ENCODE results near the gene MFSD2B.
"Not testable (repeated sequence)": the region's sequence is repeated elsewhere in the genome, so short reads cannot be mapped to it uniquely, and the experiment has no call there.

Gene MFSD2B

GRCh38 chr2:24040511-24040910, 30.6 kb downstream of the MFSD2B start:
- no peaks in the 10 kb centered on the region for H3K9me3 ChIP-seq (ENCODE audit: control insufficient read depth in 2 of 2, low read length in 2 of 2)
- H3K4me1 ChIP-seq (ENCODE audit: control insufficient read depth in 2 of 2, insufficient read depth in 2 of 2, low read length in 2 of 2), result no peaks in the 10 kb centered on the region
- H3K4me3 ChIP-seq (ENCODE audit: low read length in 2 of 2), result no peak overlapping the region
- no peak overlapping the region for H3K9ac ChIP-seq (ENCODE audit: low read depth in 1 of 2, low read length in 2 of 2)
- H3K27ac ChIP-seq (ENCODE audit: low read depth in 2 of 2, low read length in 2 of 2), result no peak overlapping the region
- peaks cover 14 to 21% of the 10 kb centered on the region in 2 donors for H3K36me3 ChIP-seq (ENCODE audit: control insufficient read depth in 2 of 2, insufficient read depth in 2 of 2, low read length in 2 of 2)
- H3K27me3 ChIP-seq (ENCODE audit: control insufficient read depth in 2 of 2, insufficient read depth in 2 of 2, low read length in 2 of 2), result no peaks in the 10 kb centered on the region

- not testable (repeated sequence) for H3K27ac ChIP-seq (ENCODE audit: low read depth in 2 of 2, low read length in 2 of 2); H3K4me1 ChIP-seq (ENCODE audit: control insufficient read depth in 2 of 2, insufficient read depth in 2 of 2, low read length in 2 of 2); H3K27me3 ChIP-seq (ENCODE audit: control insufficient read depth in 2 of 2, insufficient read depth in 2 of 2, low read length in 2 of 2); H3K9ac ChIP-seq (ENCODE audit: low read depth in 1 of 2, low read length in 2 of 2); H3K4me3 ChIP-seq (ENCODE audit: low read length in 2 of 2); H3K9me3 ChIP-seq (ENCODE audit: control insufficient read depth in 2 of 2, low read length in 2 of 2)
- H3K36me3 ChIP-seq (ENCODE audit: control insufficient read depth in 2 of 2, insufficient read depth in 2 of 2, low read length in 2 of 2), result peaks cover 11 to 12% of the 10 kb centered on the region in 2 donors
Observed at GRCh38 chr2:24043133-24043532, 33.2 kb downstream of the MFSD2B start.

GRCh38 chr2:24045511-24046508, 35.9 kb downstream of the MFSD2B start:
- H3K36me3 ChIP-seq (ENCODE audit: control insufficient read depth in 2 of 2, insufficient read depth in 2 of 2, low read length in 2 of 2), result no peaks in the 10 kb centered on the region
- no peak overlapping the region for H3K9ac ChIP-seq (ENCODE audit: low read depth in 1 of 2, low read length in 2 of 2)
- H3K27ac ChIP-seq (ENCODE audit: low read depth in 2 of 2, low read length in 2 of 2), result no peak overlapping the region
- no peaks in the 10 kb centered on the region for H3K9me3 ChIP-seq (ENCODE audit: control insufficient read depth in 2 of 2, low read length in 2 of 2)
- H3K4me1 ChIP-seq (ENCODE audit: control insufficient read depth in 2 of 2, insufficient read depth in 2 of 2, low read length in 2 of 2), result peaks cover 5 to 6% of the 10 kb centered on the region in 2 donors
- H3K4me3 ChIP-seq (ENCODE audit: low read length in 2 of 2), result no peak overlapping the region
- H3K27me3 ChIP-seq (ENCODE audit: control insufficient read depth in 2 of 2, insufficient read depth in 2 of 2, low read length in 2 of 2), result no peaks in the 10 kb centered on the region

GRCh38 chr2:24046599-24046929, 36.7 kb downstream of the MFSD2B start:
- H3K27ac ChIP-seq (ENCODE audit: low read depth in 2 of 2, low read length in 2 of 2), result no peak overlapping the region
- no peaks in the 10 kb centered on the region for H3K36me3 ChIP-seq (ENCODE audit: control insufficient read depth in 2 of 2, insufficient read depth in 2 of 2, low read length in 2 of 2)
- H3K27me3 ChIP-seq (ENCODE audit: control insufficient read depth in 2 of 2, insufficient read depth in 2 of 2, low read length in 2 of 2), result no peaks in the 10 kb centered on the region
- peaks cover 5 to 6% of the 10 kb centered on the region in 2 donors for H3K4me1 ChIP-seq (ENCODE audit: control insufficient read depth in 2 of 2, insufficient read depth in 2 of 2, low read length in 2 of 2)
- H3K4me3 ChIP-seq (ENCODE audit: low read length in 2 of 2), result peak overlapping the region; percentile 91 to 94
- H3K9ac ChIP-seq (ENCODE audit: low read depth in 1 of 2, low read length in 2 of 2), result peak overlapping the region; percentile 84
- no peaks in the 10 kb centered on the region for H3K9me3 ChIP-seq (ENCODE audit: control insufficient read depth in 2 of 2, low read length in 2 of 2)

GRCh38 chr2:24046930-24047702, 37.2 kb downstream of the MFSD2B start, which contains the start of gene WDCP:
Gene WDCP, minus strand, starts transcription at chr2:24047391. Its CDS starts 7,897 bp downstream, at chr2:24039494.
- Histone ChIP-seq H3K9ac (ENCODE audit: low read depth in 1 of 2, low read length in 2 of 2) (peak within 1 kb of the TSS; percentile 84), H3K9me3 (ENCODE audit: control insufficient read depth in 2 of 2, low read length in 2 of 2) (no peaks in the 10 kb centered on the region), H3K27ac (ENCODE audit: low read depth in 2 of 2, low read length in 2 of 2) (peak within 1 kb of the TSS; percentile 50 to 55), H3K4me1 (ENCODE audit: control insufficient read depth in 2 of 2, insufficient read depth in 2 of 2, low read length in 2 of 2) (peaks cover 5 to 6% of the 10 kb centered on the region in 2 donors), H3K4me3 (ENCODE audit: low read length in 2 of 2) (peak within 1 kb of the TSS; percentile 91 to 94), H3K27me3 (ENCODE audit: control insufficient read depth in 2 of 2, insufficient read depth in 2 of 2, low read length in 2 of 2) (no peaks in the 10 kb centered on the region), H3K36me3 (ENCODE audit: control insufficient read depth in 2 of 2, insufficient read depth in 2 of 2, low read length in 2 of 2) (no peaks in the 10 kb centered on the region)

GRCh38 chr2:24047703-24048033, 37.8 kb downstream of the MFSD2B start:
- Histone ChIP-seq H3K4me3 (ENCODE audit: low read length in 2 of 2) (peak overlapping the region; percentile 17 to 69), H3K9ac (ENCODE audit: low read depth in 1 of 2, low read length in 2 of 2) (peak overlapping the region; percentile 10 to 84), H3K27ac (ENCODE audit: low read depth in 2 of 2, low read length in 2 of 2) (no peak overlapping the region), H3K4me1 (ENCODE audit: control insufficient read depth in 2 of 2, insufficient read depth in 2 of 2, low read length in 2 of 2) (peaks cover 5 to 6% of the 10 kb centered on the region in 2 donors), H3K9me3 (ENCODE audit: control insufficient read depth in 2 of 2, low read length in 2 of 2) (no peaks in the 10 kb centered on the region), H3K27me3 (ENCODE audit: control insufficient read depth in 2 of 2, insufficient read depth in 2 of 2, low read length in 2 of 2) (no peaks in the 10 kb centered on the region), H3K36me3 (ENCODE audit: control insufficient read depth in 2 of 2, insufficient read depth in 2 of 2, low read length in 2 of 2) (no peaks in the 10 kb centered on the region)

GRCh38 chr2:24048769-24049484, 39.0 kb downstream of the MFSD2B start:
- no peaks in the 10 kb centered on the region for H3K36me3 ChIP-seq (ENCODE audit: control insufficient read depth in 2 of 2, insufficient read depth in 2 of 2, low read length in 2 of 2)
- peak overlapping the region; percentile 26 to 57 for H3K9ac ChIP-seq (ENCODE audit: low read depth in 1 of 2, low read length in 2 of 2)
- H3K4me3 ChIP-seq (ENCODE audit: low read length in 2 of 2), result peak overlapping the region; percentile 68 to 69
- no peak overlapping the region for H3K27ac ChIP-seq (ENCODE audit: low read depth in 2 of 2, low read length in 2 of 2)
- no peaks in the 10 kb centered on the region for H3K9me3 ChIP-seq (ENCODE audit: control insufficient read depth in 2 of 2, low read length in 2 of 2)
- peaks cover 5 to 6% of the 10 kb centered on the region in 2 donors for H3K4me1 ChIP-seq (ENCODE audit: control insufficient read depth in 2 of 2, insufficient read depth in 2 of 2, low read length in 2 of 2)
- H3K27me3 ChIP-seq (ENCODE audit: control insufficient read depth in 2 of 2, insufficient read depth in 2 of 2, low read length in 2 of 2), result no peaks in the 10 kb centered on the region

GRCh38 chr2:24049485-24050021, 39.7 kb downstream of the MFSD2B start, which contains the start of gene FKBP1B:
Gene FKBP1B, plus strand, starts transcription at chr2:24049741. Its CDS starts 109 bp downstream, at chr2:24049850.
- Histone ChIP-seq H3K9me3 (ENCODE audit: control insufficient read depth in 2 of 2, low read length in 2 of 2) (no peaks in the 10 kb centered on the region), H3K36me3 (ENCODE audit: control insufficient read depth in 2 of 2, insufficient read depth in 2 of 2, low read length in 2 of 2) (no peaks in the 10 kb centered on the region), H3K27me3 (ENCODE audit: control insufficient read depth in 2 of 2, insufficient read depth in 2 of 2, low read length in 2 of 2) (no peaks in the 10 kb centered on the region), H3K27ac (ENCODE audit: low read depth in 2 of 2, low read length in 2 of 2) (no peak within 1 kb of the TSS), H3K4me1 (ENCODE audit: control insufficient read depth in 2 of 2, insufficient read depth in 2 of 2, low read length in 2 of 2) (peaks cover 5 to 6% of the 10 kb centered on the region in 2 donors), H3K9ac (ENCODE audit: low read depth in 1 of 2, low read length in 2 of 2) (peak within 1 kb of the TSS; percentile 26 to 57), H3K4me3 (ENCODE audit: low read length in 2 of 2) (peak within 1 kb of the TSS; percentile 68 to 69)

GRCh38 chr2:24050041-24050979, 40.4 kb downstream of the MFSD2B start:
- H3K9me3 ChIP-seq (ENCODE audit: control insufficient read depth in 2 of 2, low read length in 2 of 2), result no peaks in the 10 kb centered on the region
- H3K4me1 ChIP-seq (ENCODE audit: control insufficient read depth in 2 of 2, insufficient read depth in 2 of 2, low read length in 2 of 2), result peaks cover 5 to 6% of the 10 kb centered on the region in 2 donors
- H3K27me3 ChIP-seq (ENCODE audit: control insufficient read depth in 2 of 2, insufficient read depth in 2 of 2, low read length in 2 of 2), result no peaks in the 10 kb centered on the region
- peak overlapping the region in 1 of 2 donors; percentile 57 for H3K9ac ChIP-seq (ENCODE audit: low read depth in 1 of 2, low read length in 2 of 2)
- H3K4me3 ChIP-seq (ENCODE audit: low read length in 2 of 2), result peak overlapping the region; percentile 68 to 69
- H3K36me3 ChIP-seq (ENCODE audit: control insufficient read depth in 2 of 2, insufficient read depth in 2 of 2, low read length in 2 of 2), result no peaks in the 10 kb centered on the region
- no peak overlapping the region for H3K27ac ChIP-seq (ENCODE audit: low read depth in 2 of 2, low read length in 2 of 2)

Data from mucosa of rectum (tissue), 2 donors.